ENCODE results near the gene OR8A1.
"Not testable (repeated sequence)": the region's sequence is repeated elsewhere in the genome, so short reads cannot be mapped to it uniquely, and the experiment has no call there.

Gene OR8A1

GRCh38 chr11:124602723-124603122 is 32.9 kb downstream of the OR8A1 start:
- H3K27me3 ChIP-seq (ENCODE audit: insufficient read depth, low read length); H3K9me3 ChIP-seq (ENCODE audit: low read length); H2AFZ ChIP-seq (ENCODE audit: low read depth, low read length); H3K4me1 ChIP-seq (ENCODE audit: insufficient read depth, low read length); H3K36me3 ChIP-seq (ENCODE audit: insufficient read depth, low read length); H3K4me3 ChIP-seq (ENCODE audit: low read length): not testable (repeated sequence)

GRCh38 chr11:124605719-124606118 is 35.9 kb downstream of the OR8A1 start:
- Histone ChIP-seq H3K4me1 (ENCODE audit: insufficient read depth, low read length) (no peaks in the 10 kb centered on the region), H2AFZ (ENCODE audit: low read depth, low read length) (no peak overlapping the region), H3K36me3 (ENCODE audit: insufficient read depth, low read length) (no peaks in the 10 kb centered on the region), H3K4me3 (ENCODE audit: low read length) (no peak overlapping the region), H3K9me3 (ENCODE audit: low read length) (no peaks in the 10 kb centered on the region), H3K27me3 (ENCODE audit: insufficient read depth, low read length) (peaks cover 4% of the 10 kb centered on the region)

- H3K27me3 ChIP-seq (ENCODE audit: insufficient read depth, low read length), result peaks cover 13% of the 10 kb centered on the region
- no peak overlapping the region for H2AFZ ChIP-seq (ENCODE audit: low read depth, low read length)
- H3K9me3 ChIP-seq (ENCODE audit: low read length), result no peaks in the 10 kb centered on the region
- H3K4me3 ChIP-seq (ENCODE audit: low read length), result no peak overlapping the region
- no peaks in the 10 kb centered on the region for H3K4me1 ChIP-seq (ENCODE audit: insufficient read depth, low read length)
- H3K36me3 ChIP-seq (ENCODE audit: insufficient read depth, low read length), result no peaks in the 10 kb centered on the region
These were observed 38.4 kb downstream of the OR8A1 start for GRCh38 chr11:124608147-124608546.

- H3K27me3 ChIP-seq (ENCODE audit: insufficient read depth, low read length), result peaks cover 13% of the 10 kb centered on the region
- H2AFZ ChIP-seq (ENCODE audit: low read depth, low read length), result no peak overlapping the region
- H3K4me3 ChIP-seq (ENCODE audit: low read length), result no peak overlapping the region
- H3K36me3 ChIP-seq (ENCODE audit: insufficient read depth, low read length), result no peaks in the 10 kb centered on the region
- no peaks in the 10 kb centered on the region for H3K9me3 ChIP-seq (ENCODE audit: low read length)
- H3K4me1 ChIP-seq (ENCODE audit: insufficient read depth, low read length), result no peaks in the 10 kb centered on the region
These were observed 40.5 kb downstream of the OR8A1 start for GRCh38 chr11:124610295-124610694.

- Histone ChIP-seq H3K36me3 (ENCODE audit: insufficient read depth, low read length) (no peaks in the 10 kb centered on the region), H3K27me3 (ENCODE audit: insufficient read depth, low read length) (peaks cover 13% of the 10 kb centered on the region), H3K4me1 (ENCODE audit: insufficient read depth, low read length) (no peaks in the 10 kb centered on the region), H3K4me3 (ENCODE audit: low read length) (no peak within 1 kb of the TSS), H2AFZ (ENCODE audit: low read depth, low read length) (no peak within 1 kb of the TSS), H3K9me3 (ENCODE audit: low read length) (no peaks in the 10 kb centered on the region)
These were observed 41.3 kb downstream of the OR8A1 start, which contains the start of gene PANX3 for GRCh38 chr11:124611064-124611463. Gene PANX3 (plus strand): TSS chr11:124611428. CDS start chr11:124611557, 129 bp downstream.

- Histone ChIP-seq H3K4me1 (ENCODE audit: insufficient read depth, low read length) (no peaks in the 10 kb centered on the region), H3K27me3 (ENCODE audit: insufficient read depth, low read length) (peaks cover 13% of the 10 kb centered on the region), H3K36me3 (ENCODE audit: insufficient read depth, low read length) (no peaks in the 10 kb centered on the region), H3K4me3 (ENCODE audit: low read length) (no peak overlapping the region), H3K9me3 (ENCODE audit: low read length) (no peaks in the 10 kb centered on the region), H2AFZ (ENCODE audit: low read depth, low read length) (no peak overlapping the region)
These were observed 42.2 kb downstream of the OR8A1 start for GRCh38 chr11:124612045-124612444.

- Histone ChIP-seq H3K27me3 (ENCODE audit: insufficient read depth, low read length) (peaks cover 16% of the 10 kb centered on the region), H3K4me3 (ENCODE audit: low read length) (no peak overlapping the region)
These were observed 42.9 kb downstream of the OR8A1 start for GRCh38 chr11:124612567-124613246.

GRCh38 chr11:124618863-124619262 is 49.1 kb downstream of the OR8A1 start:
- Histone ChIP-seq H3K4me1 (ENCODE audit: insufficient read depth, low read length) (peaks cover 8% of the 10 kb centered on the region), H3K4me3 (ENCODE audit: low read length) (no peak overlapping the region), H2AFZ (ENCODE audit: low read depth, low read length) (no peak overlapping the region), H3K36me3 (ENCODE audit: insufficient read depth, low read length) (no peaks in the 10 kb centered on the region), H3K27me3 (ENCODE audit: insufficient read depth, low read length) (peaks cover 9% of the 10 kb centered on the region), H3K9me3 (ENCODE audit: low read length) (no peaks in the 10 kb centered on the region)

More at GRCh38 chr11:124612567-124613246, 42.9 kb downstream of the OR8A1 start:
- Histone ChIP-seq H2AFZ (ENCODE audit: low read depth, low read length) (no peak overlapping the region), H3K4me1 (ENCODE audit: insufficient read depth, low read length) (no peaks in the 10 kb centered on the region), H3K36me3 (ENCODE audit: insufficient read depth, low read length) (no peaks in the 10 kb centered on the region), H3K9me3 (ENCODE audit: low read length) (no peaks in the 10 kb centered on the region)
